NCI-H146 treated with DMSO at 0.1 percent for 48 hours (cell line): ENCODE results near the gene GLIPR2.
"Not testable (repeated sequence)": the region's sequence is repeated elsewhere in the genome, so short reads cannot be mapped to it uniquely, and the experiment has no call there.

ENCODE experiments used
- DNase-seq: peaks from one replicate; lab custom pipeline; 2025; ENCODE audit not compliant: unreplicated experiment; lab: John Stamatoyannopoulos, UW

The GLIPR2 gene, protein sequence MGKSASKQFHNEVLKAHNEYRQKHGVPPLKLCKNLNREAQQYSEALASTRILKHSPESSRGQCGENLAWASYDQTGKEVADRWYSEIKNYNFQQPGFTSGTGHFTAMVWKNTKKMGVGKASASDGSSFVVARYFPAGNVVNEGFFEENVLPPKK

DNA sequence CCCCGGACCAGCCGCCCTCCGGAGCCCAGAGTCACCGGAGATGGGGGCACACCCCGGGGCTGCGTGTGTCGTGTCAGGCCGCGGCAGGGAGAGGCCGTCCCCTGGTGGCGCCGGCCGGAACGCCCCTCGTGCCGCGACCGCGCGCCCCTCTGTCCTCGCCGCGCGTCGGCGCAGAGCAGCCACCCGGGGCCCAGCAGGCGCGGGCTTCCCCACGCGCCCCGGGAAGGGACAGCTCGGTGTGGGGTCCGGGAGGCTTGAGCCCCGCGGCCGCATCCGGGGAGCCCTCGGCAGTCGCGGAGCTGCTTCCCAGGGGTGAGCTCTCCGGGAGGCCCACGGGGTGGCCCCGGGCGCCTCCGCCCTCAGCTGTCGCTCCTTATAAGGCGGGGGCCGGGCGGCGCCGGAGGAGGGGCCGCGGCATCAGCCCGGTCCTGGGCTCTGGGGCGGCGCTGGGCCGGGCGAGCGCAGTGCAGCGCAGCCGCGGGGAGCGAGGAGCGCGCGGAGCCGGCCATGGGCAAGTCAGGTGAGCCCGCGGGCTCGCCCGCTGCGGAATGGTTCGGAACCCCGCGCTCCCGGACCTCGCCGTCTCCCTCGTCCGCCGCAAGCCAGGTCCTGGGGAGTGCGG, at the start of gene GLIPR2:
TSS of gene GLIPR2 (plus strand) at position 462 of the 622 bp plus-strand sequence. CDS start at position 508, 46 bp downstream.
- no peak for DNase-seq

DNA sequence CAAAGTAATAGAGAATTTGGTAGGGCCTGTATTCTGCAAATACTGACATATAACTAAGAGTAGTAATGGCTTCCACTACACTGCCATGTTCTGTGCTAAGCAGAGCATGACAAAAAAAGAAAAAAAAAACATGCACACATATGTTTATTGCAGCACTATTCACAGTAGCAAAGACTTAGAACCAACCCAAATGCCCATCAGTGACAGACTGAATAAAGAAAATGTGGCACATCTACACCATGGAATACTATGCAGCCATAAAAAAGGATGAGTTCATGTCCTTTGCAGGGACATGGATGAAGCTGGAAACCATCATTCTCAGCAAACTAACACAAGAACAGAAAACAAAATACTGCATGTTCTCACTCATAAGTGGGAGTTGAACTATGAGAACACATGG, 49.5 kb upstream of the GLIPR2 start:
- not testable (repeated sequence) for DNase-seq

DNA sequence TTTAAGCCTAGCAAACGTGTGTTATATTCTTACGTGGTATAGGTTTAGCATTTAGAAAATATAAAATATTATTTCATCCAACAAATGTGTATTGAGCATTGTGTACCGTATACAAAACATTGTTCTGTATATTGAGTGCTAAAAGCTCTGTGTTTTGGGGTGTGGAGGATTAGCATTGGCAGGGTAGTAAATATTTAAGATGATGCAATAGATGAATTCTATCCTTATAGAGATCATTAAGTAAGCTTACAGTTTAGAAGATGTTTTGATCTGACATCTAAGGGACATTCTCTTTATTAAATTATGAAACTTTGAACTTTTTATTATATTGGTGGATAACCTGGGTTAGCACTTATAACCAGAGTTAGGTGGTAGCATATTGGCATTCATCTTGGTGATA, 48.5 kb upstream of the GLIPR2 start:
- no peak for DNase-seq

DNA sequence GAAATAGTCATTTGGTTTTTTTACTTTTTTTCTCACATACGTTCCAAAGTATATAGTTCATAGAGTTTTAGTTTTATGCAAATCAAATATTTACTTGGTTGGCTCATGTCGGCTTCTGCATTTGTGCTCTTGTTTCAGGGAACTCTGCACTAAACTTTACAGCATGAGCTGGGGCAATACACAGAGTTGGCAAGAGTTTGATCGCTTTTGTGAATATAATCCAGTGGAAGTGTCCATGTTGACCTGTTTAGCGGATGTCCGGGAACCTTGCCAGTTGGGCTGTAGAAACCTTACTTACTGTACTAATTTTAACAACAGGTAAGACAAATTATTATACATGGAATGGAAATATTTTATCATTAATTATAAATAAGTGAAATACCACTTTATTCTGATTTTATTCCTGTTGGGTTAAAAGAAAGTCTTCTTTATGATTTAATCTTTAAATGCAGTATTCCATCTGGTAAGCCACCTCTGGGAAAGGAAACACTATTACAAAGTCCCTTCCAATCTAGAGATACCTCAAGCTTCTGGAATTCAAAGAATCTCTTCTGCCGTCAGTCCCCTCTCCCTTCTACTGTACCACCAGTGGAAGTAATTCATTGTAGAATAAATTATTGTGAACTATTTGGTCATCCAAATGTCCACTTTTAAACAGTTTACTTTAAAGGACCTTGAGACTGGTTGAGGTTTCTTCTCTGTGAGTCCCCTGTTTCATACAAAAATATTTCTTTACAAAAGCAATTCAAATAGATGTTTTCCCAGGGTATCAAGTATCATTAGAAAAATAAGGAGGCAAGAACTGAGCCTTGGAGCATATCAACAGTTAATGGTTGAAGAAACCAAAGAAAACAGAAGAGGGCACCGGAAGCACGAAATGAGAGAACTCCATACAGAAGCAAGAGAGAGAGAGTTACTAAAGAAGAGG, 45.2 kb upstream of the GLIPR2 start:
- DNase-seq: no peak

DNA sequence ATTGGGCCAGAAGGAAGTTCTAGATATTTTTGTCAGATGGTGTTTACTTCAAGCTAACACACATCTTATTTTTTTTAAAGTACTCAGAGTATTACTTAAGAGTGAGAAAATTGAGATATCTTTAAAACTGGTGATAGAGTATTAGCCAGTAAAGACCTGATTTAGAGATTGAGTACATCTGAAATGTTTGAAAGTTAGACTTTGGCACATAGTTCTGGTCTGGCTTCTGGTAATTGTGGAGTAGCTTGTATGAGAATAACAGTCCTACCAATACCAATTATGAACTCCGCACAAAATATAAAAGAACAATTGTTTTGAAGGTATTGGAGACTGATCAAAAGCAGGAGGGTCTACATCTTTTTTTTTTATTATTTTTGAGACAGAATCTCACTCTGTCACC, 44.5 kb upstream of the GLIPR2 start:
- DNase-seq: no peak

DNA sequence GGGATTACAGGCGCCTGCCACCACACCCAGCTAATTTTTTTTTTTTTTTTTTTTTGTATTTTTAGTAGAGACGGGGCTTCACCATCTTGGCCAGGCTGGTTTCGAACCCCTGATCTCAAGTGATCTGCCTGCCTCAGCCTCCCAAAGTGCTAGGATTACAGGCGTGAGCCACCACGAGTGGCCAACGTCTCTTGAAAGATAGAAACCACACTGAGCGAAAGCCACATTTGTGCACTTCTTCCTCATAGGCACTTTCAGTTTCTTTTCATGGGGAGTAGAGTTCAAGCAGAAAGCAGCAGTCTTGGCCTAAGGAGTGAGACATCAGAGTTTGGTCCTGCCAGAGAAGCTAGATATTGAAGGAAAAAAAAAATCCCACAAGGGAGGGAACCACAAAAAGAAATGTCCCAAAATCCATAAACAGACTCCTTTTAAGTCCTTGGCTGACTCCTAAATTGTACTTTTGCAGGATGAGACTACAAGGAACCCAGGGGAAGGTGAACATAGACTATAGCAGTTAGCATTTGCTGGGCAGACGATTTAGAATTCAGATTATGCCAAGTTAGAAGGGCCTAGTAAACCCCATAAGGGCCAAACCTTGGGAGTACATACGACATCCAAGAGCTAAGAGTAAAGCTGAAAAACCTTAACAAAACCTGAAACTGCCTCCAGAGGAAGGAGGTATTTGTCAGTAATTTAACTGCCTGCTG, 43.9 kb upstream of the GLIPR2 start:
- no peak for DNase-seq

DNA sequence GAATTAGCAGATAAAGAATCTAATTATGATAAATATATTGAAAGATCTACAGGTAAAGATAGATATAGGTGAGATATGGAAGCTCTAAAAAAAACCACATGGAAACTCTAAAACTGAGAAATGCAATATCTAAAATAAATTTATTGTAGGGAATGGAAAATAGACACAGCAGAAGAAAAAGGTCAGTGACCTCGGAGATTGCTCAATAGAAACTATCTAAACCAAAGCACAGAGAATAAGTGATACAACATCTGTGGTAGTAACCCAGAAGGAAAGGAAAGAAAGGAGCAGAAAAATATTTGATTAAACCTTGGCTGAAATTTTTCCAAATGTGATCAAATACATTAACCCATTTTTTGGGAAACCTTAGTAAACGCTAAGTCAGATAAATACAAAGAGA, 43.1 kb upstream of the GLIPR2 start:
- no peak for DNase-seq

DNA sequence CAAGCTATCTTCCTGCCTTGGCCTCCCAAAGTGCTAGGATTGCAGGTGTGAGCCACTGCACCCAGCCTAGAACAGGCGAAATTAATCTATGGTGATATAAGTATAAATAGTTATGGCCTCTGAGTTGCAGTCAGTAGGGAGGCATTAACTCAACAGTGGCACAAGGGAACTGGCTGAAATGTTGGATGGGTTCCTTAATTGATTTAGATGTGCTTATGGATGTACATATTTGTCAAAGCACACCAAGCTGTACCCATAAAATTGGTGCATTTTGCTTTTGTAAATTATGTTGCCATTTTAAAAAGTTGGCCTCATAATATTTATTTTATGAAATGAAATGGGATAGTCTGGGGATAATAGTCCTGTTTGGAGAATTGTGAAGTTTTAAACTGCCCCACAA, 36.8 kb upstream of the GLIPR2 start:
- no peak for DNase-seq

DNA sequence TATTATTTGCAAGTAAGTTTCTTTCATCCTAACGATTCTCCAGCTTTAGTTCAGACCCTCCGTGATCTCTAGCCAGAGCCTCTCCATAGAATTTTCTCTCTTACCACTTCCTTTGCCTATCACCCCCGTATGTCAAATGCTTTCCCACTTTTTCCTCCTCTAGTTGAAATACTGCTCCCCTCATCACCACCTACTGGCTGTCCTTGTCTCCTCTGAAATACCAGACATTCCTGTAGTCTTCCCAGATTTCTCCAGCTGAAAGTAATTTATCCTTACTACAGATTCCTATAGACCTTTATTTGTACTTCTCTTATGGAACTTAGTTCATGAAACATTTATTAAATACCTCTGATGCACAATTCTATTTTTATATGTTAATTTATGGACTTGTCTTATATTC, 36.0 kb upstream of the GLIPR2 start:
- no peak for DNase-seq

DNA sequence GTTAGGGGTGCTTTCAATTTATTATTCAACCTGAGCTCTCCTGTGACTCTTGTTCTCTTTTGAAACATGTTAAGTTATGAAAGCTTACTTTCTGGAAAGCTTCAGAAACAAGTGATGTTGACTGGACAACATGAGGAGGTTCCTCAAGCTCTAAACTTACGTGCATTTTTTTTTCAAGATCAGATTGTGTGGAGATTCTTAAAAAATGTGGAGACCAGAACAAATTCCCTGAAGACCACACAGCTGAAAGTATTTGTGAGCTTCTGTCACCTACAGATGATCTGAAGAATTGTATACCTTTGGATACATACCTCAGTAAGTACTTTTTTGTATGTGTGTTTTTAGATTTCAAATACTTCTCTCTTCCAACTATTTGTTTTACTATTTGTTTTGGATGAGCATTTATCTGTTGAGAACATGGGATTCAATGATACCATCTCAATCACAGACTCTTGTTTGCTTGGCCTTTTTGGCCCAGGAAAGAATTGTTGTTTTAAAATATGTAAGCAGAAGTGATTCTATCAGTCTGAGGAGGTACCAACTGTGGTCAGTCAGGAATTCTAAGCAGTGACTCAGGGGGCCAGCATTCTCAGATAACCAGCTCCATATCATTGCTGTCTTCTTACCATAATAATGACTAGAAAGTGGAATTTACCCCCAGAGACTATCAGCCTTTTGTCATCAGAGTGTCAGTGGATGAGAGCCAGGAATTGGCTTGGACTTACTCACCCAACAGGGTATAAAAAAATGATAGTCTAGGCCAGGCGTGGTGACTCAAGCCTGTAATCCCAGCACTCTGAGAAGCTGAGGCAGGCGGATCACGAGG, 34.4 kb upstream of the GLIPR2 start:
- DNase-seq: no peak

DNA sequence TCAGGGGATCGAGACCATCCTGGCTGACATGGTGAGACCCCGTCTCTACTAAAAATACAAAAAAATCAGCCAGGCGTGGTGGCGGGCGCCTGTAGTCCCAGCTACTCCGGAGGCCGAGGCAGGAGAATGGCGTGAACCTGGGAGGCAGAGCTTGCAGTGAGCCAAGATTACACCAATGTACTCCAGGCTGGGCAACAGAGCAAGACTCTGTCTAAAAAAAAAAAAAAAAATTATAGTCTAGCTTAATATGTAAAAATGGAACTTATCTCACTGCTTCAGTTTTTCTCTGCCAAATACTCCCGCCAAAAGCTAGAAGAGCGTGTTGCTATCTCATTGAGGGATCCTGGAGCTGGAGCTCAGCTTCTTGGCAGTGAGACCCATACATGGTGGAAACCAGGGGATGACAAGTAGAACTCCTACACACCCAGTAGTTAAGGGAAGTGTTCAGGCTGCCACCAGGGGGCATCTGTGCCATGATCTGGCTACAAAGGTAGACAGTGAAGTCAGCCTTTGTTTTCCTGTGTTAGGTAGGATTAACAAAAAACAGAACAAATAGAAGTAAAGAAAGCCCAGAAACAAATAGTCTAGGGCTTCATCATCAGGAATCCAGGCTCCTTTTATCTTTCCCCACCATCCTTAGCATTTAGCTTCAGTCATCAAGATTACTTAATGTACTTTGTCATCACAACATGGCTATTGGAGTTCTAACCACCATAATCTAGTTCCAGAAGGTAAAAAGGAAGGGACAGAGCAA, 33.6 kb upstream of the GLIPR2 start:
- DNase-seq: peak; percentile 53

DNA sequence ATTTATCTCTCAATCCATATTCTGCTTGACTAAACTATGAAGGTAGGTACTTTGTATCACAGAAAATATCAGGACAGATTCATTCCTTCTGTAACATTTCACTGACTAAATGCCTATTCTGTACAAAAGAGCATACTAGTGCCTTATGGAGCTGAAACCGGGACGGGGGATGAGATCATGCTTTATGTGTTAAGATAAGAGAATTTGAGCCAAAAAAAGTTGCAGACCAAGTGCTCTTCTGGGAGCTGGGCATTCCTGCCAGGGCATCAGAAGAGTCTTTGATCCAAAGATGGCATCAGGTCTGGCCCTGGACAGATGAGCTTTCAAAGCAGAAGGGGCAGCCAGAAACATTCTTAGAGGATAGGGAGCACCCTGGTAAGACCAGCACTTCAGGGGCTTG, 27.5 kb upstream of the GLIPR2 start:
- no peak for DNase-seq

DNA sequence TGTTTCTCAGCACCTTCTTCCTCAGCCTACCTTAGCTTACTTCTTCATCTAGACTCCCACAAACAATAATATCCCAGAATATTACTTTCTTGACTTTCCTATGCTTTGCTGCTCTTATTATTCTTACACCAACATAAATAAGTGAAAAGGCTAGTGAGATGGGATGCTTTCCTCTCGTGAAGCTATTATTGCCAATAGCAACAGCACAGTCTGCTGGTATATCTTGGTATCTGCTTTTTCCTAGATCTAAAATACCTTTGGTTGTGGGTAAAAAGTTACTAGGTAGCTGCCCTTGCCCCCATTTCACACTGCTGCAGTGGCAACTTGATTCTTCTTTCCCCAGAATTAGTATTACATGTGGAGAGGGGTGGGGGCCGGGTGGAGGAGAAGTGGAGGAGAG, 26.1 kb upstream of the GLIPR2 start:
- no peak for DNase-seq

DNA sequence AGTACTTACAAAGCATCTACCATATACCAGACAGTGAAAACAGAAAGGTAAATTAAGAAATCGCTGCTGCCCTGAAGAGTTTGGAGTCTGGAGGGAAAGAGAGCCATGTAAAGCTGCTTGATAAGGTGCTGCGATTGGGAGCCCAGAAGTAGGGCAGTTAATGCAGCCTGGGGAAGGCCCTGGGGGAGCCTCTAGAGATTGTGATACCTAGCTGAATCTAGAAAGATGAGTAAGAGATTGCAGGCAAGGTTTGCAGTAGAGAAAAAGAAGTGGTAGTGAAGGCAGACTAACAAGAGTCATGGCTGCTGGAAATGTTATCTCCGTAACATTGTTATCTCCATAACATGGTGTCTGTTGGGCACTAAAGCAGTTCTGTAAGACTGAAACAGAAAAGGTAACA, 24.0 kb upstream of the GLIPR2 start:
- no peak for DNase-seq

DNA sequence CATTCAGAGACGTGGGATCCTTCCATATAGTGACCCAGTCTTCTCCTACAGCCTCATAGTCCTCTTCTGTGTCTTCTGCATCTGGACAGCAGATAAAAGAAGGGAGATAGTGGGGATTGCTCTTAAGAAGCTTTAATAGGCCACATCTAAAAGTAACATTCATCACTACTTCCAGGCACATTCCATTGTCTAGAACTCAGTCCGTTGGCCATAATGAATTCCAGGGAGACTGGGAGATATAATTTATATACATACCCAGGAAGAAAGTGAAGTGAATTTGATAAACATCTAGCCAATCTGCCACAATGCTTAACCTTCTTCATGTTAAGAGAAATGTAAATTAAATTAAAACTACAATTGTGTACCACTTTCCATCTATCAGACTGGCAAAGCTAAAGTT, 22.5 kb upstream of the GLIPR2 start:
- DNase-seq: no peak

DNA sequence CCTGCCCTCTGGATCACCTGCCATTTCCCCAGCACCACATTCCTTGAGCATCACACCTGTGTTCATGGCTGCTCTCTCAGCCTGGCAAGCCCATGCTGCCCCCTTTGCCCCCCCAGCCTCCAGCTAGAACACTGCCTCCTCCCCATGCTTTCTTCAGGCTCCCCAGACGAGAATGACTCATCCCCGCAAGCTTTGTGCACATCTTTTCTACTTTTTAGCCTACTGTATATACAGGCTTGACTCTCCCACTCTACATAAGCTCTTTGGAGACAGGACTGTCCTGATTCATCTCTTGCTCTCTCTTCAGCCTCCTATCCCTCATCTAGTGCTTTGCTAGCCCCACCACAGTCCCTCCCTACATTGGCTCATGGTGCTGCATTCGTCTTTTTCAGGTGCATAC, 19.9 kb upstream of the GLIPR2 start:
- no peak for DNase-seq

DNA sequence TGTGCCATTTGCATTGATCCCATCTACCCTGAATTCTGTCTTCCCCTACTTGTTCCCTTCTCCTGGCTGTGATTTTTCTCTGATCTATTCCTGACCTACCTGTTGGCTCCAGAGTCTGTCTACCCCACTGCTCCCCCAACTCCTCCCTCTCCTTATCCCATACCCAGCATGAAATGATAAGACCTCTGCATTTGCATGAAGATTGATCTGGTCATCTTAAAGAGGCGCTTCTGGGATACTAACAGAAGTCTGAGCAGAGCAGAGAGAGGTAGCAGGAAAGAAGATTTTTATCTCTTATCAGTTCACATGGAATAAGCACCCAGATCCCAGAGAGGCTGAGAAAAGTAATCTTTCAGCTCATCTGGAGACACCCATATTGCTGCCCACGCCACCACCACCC, 18.3 kb upstream of the GLIPR2 start:
- no peak for DNase-seq

DNA sequence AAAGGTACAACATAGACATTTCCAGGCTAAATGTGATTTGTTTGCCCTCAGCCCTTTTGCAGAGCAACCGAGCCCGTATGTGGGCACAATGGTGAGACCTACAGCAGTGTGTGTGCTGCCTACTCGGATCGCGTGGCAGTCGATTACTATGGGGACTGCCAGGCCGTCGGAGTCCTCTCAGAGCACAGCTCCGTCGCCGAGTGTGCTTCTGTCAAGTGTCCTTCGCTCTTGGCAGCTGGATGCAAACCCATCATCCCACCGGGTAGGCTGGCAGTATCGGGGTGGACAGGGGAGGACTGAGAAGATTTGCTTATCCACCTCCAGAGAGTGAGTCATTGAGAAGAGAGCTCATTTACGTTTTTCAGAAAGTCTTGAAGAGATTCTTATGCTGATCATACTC, 17.8 kb upstream of the GLIPR2 start:
- DNase-seq: no peak

DNA sequence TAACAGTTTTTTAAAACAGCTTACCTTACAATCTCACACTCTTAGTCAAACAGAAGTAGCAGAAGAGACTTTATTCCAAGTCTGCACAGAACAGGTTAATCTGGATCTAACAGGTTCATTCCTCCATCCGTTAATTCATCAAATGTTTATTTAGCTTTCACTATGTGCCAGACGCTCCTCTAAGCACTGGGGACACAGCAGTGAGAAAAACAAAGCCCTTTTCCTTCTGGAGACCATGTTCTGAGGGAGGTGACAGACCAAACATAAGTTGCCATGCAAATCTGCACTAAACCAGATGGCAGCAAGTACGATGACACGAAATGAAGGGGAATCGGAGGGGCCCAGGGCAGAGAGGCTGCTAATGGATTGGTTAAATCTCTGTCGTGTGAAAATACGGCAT, 17.1 kb upstream of the GLIPR2 start:
- DNase-seq: no peak

DNA sequence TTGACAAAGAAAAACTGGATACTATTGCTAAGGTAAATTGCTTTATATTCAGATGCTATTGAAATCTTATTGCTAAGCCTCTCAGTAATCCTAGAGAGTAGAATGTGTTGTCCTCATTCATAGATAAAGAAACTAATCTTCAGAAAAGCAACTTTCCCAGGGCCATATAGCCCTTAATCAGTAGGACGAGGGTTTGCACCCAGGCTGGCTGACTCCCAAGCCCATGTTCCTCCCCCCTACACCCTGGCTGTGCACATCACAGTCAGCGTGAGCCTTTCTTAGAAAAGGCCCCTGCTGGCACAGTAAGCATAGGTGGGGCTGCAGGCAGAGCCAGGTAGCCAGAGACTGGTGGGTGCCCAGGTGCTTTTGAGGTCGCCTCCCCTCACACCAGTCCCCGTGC, 15.8 kb upstream of the GLIPR2 start:
- no peak for DNase-seq
